Hematopoietic multipotent progenitor cell treated with erythropoietin and hydrocortisone succinate and interleukin-3 and kit ligand, for 17 days (in vitro differentiated cells): Measurements from ENCODE around the gene IQCE.

ENCODE experiments used
- DNase-seq: peaks from one replicate; pipeline ENCODE4 v3.0.0-alpha.2; 2015; ENCODE audit warnings: low spot score

Gene IQCE

DNA sequence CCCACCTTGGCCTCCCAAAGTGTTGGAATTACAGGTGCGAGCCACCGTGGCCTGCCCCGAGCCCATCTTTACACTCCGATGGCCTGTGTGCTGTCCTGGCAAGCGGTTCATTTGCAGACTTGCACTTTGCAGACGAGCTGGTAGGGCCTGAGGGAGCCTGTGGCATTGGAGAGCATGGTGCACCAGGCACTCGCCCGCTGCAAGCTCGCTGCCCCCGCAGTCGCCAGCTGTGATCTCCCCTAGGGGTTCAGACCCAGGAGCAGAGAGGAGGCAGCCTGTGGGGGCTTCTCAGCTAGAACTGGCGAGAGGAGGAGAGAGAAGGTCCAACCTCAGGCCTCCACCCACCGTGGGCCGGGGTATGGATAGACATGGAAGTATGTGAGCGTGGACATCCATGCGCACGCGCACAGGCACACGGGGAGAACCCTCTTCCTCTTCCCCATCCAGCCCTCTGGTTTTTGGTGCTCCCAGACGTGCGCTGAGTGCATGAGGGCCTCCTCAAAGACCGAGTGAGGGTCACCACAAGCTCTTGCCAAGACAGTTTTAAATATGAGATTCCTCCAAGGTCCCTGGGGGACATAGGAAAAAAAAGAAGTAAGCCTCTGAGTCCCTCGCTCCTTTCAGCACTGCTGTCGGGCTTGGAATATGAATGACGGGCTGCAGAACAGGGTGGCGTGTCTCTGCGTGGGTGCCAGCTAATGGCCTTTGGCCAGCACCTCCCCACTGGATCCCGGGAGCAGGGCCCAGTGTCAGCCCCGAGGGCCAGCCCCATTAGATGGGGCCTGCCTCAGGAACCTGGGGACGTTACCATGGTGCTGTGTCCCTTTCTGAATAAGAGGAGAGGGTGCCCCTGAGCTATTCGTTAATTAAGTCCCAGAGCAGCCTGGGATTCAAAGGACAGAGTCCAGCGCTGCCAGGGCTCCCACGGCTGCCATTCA is 57.9 kb downstream of the IQCE start:
- DNase-seq = no peak

DNA sequence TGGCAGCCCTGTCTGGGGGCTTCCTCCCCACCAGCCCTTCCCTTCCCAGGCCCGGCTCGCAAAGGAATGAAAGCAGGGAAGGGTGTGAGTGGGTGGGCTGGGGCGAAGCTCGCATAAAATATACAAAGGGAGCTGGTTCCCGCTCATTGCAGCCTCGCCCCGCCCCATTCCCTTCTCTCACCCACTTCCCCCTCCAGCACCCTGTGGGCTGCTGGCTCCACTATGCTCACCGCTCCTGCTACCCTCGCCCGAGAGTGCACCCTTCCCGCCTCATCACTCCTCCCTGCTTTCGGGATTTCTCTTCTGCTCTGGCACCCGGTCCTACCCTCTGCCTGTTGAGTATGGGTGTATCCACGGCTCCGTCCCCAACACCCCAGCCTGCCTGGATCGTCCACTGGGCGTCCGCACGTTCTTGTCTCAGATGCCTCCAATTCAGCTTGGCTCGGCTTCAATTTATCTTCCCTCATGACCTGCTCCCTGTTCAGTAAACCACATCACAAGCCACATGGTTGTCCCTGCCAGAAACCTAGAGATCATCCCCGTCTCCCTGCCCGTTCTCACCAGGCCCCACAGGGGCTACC is 58.6 kb downstream of the IQCE start:
- no peak for DNase-seq

DNA sequence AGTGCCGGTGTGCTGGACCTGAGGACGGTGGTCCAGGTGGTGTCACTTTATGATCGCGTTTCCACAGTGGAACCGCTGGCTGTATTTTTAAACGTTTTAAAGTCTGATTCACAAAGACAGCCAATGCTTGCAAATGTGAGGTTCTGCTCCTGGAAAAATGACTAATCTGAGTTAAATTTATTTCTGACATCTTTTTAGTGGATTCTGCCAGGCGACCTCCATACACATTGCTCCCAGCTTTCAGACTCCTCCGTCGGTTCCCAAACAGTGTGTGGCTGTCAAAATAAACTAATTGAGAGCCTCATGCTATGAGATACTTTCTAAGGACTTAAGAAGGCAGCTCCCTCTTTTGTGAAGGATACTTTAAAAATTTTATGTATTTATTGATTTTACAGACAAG is 60.3 kb downstream of the IQCE start:
- no peak for DNase-seq

DNA sequence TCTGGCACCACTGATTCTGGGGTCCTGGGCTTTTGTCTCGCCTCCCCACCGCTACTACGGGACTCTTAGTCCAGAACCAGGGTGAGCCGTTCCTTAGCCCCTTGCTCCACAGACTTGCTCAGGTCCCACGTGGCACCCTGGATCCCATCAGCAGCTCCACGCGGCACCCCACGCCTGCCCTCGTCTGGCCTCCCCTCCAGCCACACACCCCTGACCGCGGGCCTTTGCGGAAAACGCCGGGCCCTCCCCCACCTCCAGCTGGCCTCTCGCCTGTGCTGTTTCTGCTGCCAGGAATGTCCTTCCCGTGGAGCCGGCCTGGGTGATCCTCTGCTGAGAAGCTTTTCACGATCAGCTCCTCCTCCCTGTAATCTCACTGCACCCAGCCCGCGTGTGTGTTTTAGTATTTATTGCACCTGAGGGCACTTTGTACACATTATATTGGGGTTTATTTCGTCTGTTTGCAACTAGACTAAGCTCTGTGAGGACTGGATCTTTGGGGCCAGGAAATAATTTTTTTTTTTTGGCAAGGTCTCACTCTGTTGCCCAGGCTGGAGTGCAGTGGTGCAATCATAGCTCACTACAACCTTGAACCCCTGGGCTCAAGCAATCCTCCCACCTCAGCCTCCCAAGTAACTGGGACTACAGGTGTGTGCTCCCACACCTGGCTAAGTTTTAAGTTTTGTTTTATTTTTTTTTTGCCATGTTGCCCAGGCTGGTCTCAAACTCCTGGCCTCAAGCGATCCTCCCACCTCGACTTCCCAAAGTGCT is 62.5 kb downstream of the IQCE start:
- DNase-seq = no peak

DNA sequence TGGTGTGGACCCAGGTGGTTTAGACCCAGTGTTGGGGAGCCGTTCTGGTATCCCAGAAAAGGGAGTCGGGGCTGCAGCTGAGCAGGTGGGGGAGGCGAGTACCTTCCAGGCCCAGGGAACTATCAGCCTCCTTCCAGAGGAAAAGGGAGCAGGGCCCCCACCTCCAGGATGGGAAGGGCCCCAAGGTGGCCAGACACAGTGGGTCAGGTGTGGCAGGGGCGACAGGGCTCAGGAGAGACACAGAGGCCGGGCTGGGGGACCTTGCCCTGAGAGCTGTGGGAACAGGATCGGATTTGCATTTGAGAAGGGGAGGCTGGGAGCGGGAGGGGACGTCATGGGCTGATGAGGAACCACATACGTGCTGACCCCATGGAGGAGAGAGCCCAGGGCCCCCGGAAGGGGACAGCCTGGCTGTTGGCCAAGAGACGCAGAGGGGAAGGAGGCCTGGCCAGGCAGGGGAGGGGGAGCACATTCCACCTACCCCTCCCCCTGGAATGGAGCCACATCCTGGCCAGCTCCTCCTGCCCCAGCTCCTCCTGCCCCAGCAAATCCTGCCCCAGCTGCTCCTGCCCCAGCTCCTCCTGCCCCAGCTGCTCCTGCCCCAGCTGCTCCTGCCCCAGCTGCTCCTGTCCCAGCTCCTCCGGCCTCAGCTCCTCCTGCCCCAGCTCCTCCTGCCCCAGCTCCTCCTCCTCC is 63.3 kb downstream of the IQCE start:
- DNase-seq = no peak

DNA sequence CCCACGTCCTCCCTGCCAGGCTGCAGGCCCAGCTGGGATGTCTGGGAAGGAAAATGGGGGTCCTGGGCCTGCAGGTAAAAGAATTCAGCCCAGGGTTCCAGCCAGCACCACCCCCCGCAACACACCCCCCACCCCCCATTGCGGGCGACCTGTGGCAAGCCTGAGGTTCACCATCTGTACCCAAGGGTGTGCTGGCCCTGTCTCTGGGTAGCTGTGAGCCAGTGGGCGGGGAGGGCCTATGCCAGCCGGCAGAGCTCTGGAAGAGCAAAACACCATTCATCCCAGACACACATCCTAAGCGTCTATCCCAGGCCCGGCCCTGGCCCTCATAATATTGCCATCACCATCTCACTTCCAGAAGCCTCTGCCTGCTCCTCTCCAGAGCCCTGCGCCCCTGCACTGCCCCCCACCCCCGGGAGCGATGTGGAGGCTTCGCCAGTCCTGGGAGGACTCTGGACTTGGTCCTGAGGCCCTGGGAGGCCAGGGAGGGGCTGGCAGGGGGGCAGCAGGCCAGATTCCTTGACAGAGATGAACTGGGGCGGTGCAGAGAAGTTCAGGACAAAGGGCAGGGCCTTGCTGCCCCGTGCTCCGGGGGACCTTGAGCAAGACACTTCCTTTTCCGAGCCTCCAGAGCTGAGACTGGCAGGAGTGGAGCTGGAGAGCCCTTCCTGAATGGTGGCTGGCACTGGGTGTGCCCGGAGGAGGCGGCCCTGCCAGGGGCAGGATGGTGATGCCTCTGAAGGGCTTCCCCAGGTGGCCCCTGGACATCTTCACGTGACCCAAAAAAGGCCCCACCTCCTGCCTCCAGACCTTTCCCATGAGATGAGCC is 64.3 kb downstream of the IQCE start:
- no peak for DNase-seq

DNA sequence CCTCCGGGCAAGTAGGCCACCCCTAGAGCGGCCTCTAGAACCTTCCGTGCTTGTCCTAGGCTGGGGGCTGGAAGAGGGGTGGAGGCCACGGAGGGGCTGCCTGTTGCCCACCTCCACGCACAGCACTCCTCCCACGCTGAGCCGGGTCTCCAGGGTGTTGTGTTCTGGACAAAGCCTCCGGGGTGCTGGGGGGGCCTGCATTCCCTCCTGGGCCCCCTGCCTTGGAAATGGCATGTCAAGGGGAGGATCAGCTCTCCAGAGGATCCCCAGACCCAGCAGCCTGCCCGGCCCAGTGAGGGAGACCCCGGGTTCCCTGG is 64.9 kb downstream of the IQCE start:
- no peak for DNase-seq

DNA sequence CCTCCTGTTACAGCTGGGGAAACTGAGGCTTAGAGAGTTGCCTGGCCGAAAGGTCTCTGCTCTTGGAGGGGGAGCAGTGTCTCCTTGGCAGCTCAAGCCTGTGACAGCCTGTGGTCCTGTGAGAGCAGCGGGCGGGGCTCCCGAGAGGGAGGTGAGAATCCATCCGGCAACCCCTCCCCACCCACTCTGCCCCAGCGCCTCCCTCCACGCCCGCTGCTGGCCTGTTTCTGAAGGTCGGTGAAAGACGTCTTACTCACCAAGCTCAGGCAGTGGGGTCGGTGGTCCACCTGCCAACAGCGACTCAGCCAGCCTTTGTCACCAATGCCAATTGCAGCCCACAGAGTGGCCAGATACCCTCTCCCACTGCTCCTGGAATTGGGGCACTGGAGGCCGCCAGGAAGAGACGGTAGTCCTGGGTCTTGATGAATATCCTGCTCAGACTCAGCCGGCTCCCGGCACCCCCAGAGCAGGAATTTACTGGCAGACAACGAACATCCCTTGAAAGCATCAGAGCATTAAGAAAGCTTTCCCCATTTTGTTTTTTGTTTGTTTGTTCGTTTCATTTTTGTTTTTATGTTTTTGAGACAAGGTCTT is 65.6 kb downstream of the IQCE start:
- DNase-seq = no peak

DNA sequence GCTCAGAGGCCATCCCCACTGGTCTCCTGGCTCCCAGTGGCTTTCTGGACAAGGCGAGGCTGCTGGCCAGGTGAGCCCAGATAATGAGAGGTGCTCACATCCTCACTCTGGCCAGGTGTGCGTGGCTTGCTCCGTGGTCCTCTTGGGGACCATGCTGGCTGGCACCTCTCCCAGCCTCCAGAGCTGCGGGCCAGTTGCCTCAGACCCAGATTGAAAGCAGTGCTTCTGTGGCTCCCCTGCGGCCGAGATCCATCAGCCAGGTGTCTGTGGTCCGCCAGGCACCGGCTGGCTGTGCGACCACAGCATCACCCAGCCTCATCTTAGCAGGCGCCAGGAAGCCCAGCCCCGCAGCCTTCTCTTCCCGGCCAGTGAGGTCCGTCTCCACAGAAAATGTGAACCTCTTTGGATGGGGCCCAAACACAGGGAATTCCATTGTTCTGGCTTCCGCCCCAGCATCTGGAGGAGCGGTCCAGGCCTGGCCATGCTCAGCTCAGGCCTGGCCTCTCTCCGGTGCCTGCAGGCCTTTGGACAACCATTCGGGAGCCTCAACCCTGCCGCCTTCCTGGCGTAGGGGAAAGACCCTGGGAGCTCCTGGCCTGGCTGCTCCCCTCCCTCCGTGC is 67.8 kb downstream of the IQCE start:
- DNase-seq = no peak

DNA sequence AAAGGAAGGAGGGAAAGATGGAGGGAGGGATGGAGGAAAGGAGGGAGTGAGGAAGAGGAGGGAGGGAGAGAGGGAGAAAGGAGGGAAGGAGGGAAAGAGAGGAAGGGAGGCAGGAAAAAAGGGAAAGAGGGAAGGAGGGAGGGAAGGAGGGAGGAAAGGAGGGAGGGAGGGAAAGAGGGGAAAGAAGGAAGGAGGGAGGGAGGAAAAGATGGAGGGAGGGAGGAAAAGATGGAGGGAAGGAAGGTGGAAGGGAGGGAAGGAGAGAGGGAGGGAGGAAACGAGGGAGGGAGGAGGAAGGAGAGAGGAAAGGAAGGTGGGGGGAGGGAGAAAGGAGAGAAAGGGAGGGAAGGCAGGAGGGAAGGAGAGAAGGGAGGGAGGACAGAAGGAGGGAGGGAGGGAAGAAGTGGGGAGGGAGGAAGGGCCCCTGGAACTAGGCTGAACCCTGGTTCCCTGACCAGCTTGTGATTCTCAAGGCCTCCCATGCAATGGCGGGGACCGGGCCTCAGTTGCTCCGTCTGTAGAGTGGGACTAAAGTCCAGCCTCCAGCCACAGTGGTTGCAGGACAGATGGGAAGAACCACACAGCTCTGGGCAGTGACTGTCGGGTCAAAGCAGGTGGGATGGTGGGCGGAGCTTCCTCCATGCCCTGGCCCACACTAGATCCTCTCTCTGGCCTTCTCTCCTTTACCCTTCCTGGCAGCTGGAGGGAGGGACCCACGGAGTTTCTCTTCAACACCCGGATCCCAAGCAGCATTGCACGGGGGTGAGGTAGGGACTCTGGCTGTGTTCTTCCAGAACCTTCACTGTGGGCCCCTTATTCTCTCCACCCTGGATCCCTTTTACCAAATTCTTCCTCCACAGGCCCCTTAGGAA is 68.7 kb downstream of the IQCE start:
- DNase-seq = no peak

DNA sequence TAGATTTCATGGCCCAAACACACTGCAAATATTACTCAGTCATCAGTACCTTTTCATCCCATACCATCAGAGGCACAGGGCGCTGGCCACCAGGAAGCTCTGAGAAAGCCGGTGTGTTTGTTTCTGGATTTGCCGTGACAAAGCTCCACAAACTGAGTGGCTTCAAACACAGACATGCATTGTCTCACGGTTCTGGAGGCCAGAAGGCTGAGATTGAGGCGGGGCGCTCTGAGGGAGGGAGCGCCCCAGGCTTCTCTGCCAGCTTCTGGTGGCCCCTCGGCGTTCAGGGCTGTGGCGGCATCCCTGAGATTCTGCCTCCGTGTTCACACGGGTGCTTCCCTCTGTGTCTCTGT is 69.3 kb downstream of the IQCE start:
- DNase-seq = no peak

DNA sequence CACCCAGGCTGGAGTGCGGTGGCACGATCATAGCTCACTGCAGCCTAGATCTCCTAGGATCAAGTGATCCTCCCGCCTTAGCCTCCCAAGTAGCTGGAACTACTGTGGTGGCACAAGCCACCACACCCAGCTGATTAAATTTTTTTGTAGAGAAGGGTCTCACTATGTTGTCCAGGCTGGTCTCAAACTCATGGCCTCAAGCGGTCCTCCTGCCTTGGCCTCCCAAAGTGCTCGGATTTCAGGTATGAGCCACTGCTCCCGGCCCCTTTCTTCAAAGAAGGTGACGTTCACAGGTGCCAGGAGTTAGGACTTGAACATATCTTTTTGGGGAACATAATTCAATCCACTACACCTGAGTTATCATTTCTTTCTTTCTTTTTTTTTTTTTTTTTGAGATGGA is 70.1 kb downstream of the IQCE start:
- no peak for DNase-seq

DNA sequence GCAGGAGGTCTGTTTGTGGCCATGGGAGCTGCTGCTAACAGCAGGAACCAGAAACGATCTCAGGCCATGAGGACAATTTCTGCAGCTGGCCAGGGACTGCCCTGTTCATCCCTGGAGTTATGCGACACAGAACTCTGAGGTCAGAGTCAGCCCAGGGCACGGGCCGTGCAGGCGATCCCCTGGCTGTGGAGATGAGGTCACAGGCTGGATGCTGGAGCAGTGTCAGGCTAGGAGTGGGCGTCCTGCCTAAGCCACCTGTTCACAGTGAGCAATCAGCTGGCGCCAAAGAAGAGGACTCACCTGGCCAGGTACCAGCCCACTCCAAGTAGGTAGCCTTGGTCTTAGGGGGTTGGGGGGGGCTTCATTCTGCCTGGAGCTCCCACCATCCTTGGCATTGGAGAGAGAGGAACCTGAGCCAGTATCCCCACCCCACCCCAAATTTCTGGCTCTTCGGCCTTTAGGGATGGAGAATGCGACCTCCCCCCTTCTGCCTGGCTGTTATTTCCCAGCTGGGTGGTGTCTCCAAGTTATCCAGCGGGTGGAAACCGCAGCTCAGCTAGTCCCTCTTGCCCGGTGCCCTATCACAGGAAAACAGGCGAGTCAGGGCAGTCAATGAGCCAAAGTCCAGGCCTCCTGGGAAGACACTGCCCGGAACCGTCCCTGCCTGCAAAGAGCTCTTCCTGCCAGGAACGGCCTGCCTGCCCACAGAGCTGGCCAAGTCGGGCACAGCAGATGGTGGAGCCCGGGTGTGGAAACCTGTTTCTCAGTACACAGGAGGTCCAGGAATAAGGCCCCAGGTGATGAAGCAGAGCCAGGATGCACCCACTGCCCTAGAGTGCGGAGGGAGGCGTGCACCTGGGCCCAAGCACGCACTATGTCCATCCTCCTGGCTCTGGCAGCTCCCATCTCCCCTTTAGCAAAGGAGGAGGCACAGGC is 71.2 kb downstream of the IQCE start:
- DNase-seq = no peak

DNA sequence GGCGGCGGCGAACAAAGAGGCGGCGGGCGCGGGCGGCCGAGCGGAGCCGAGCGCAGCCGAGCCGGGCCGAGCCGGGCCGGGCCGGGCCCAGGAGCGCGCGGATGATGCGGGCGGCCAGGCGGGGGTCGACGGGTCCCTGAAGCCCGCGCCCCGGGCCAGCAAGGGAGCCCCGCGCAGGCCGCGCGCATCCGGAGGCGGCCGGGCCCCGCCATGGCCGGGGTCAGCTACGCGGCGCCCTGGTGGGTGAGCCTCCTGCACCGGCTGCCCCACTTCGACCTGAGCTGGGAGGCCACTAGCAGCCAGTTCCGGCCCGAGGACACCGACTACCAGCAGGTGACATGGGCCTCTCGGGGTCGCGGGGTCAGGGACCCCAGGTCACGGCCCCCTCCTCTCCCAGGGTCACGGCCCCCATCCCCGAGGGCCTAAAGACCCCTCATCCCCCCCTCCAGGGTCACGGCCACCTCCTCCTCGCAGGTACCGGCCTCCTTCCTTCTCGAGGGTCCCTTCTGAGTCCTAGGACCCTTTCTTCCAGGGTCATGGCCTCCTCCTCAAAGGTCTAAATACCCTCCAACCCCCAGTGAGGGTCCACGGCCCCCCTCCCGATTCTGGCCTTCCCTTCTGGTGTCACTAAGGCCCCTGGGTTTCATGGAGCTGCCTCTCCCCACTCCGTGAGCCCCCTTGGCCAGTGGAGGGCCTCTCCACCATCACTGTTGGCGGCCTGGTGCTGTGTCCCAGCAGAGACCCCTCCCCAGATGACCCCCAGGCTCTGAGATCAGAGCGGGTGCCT is 73.4 kb downstream of the IQCE start, which contains the start of gene TTYH3:
Gene TTYH3, plus strand, starts transcription at position 41 of the 787 bp plus-strand sequence. Its CDS starts 170 bp downstream, at position 211.
- no peak for DNase-seq

DNA sequence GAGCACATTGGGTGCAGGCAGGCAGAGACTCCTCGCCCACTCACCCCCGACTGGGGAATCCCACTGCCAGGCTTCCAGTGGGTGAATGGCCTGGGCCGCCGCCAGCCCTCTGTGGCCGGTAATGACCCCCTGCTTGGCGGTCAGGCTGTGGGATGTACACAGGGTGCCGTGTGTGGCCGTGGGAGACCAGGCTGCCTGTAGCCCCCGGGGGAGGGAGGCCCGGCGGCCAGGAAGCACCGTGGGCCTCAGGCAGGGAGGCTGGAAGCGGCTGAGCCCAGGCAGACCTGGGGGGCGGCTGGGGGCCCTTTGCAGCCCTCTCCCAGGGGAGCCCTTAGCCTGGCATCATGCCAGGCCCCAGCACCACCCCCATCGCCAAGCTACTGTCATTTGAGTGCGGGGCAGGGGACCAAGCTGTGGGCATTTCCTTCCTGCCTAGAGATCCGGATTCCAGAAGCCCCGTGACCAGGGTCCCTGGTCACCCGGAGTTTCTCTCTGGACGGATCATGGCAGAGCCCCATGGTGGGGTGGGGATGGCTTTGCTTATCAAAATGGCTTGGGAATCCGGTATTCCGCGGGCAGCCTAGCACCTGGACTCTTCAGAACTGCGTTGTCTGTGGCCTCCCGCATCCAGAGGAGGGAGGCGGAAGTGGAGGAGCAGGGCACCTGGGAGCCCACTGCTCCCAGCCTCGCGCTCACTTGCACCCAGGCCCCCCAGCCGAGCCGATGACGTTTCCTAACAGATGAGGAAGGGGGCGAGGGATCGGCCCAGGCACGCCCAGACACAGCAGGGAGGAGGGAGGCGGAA is 74.2 kb downstream of the IQCE start:
- DNase-seq = no peak

DNA sequence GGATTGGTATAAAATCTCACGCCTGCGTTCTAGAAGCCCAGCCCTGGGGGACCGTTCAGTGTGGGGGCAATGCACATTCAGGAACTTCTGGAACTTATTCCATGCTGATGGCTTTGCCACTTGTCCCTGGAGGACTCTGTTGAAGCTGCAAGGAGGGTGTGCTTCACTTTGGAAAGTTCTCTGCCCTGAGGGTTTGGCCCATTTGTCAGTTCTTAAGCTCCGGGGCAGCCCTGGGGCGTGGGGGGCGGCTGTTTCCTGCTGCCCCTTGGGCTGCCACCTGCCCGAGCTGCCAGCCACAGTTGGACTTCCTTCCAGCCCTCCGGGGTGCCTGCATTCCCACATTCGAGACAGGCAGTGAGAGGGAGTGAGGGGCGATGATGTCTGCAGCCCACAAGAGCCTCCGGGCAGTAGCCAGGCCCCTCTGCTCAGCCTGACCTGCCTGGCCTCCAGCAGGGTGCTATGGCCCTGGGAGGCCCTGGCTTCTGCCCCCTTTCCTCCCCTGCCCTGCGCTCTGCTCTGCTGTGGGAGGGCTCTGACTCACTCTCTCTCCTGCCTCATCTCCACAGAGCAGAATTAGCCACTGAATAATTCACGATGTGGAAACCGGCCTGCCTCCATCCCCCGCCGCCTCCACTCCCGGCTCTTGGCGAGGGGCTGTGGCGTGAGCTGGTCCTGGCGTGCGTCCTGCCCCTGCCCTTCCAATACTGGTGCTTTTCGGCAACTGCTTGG is 74.9 kb downstream of the IQCE start:
- DNase-seq = no peak
